SU-DHL-6 (cell line): ENCODE measurements around the gene ABCB11.

Source experiments
- H2AFZ ChIP-seq: fragments of 200-600 bp; sonication (generic); 2 replicates; pipeline ENCODE4 v1.6.1; 2014; ENCODE audit warnings: low read depth, mild to moderate bottlenecking, moderate library complexity, mixed read lengths, antibody characterized with exemption, low read length; ENCODE audit not compliant: severe bottlenecking
- H3F3A ChIP-seq: fragments of 200-600 bp; shearing (Covaris generic); 2 replicates; pipeline ENCODE4 v1.6.0; 2016; ENCODE audit warnings: antibody characterized with exemption, mild to moderate bottlenecking; ENCODE audit not compliant: insufficient read depth
- H3K27ac ChIP-seq: fragments of 200-600 bp; sonication (generic); 2 replicates; pipeline ENCODE4 v1.5.1; 2016; ENCODE audit warnings: low read depth, mild to moderate bottlenecking, low read length, moderate library complexity, mixed read lengths
- H3K27me3 ChIP-seq: fragments of 200-600 bp; sonication (generic), shearing (Covaris generic); 2 replicates; pipeline ENCODE4 v1.6.0; 2014; ENCODE audit warnings: mild to moderate bottlenecking, low read length
- H3K36me3 ChIP-seq: fragments of 200-600 bp; sonication (generic); 2 replicates; pipeline ENCODE4 v1.6.1; 2014; ENCODE audit warnings: mild to moderate bottlenecking, low read length, mixed read lengths
- H3K4me2 ChIP-seq: fragments of 300-600, 200-600 bp; shearing (Covaris generic), sonication (generic); 2 replicates; pipeline ENCODE4 v1.6.0; 2014; ENCODE audit warnings: low read length, low read depth, mild to moderate bottlenecking; ENCODE audit not compliant: poor library complexity, severe bottlenecking
- H3K4me3 ChIP-seq: fragments of 200-600 bp; sonication (generic); 2 replicates; pipeline ENCODE4 v1.5.1; 2014; ENCODE audit warnings: antibody characterized with exemption, low read length, mild to moderate bottlenecking, mixed read lengths; ENCODE audit not compliant: insufficient read depth, poor library complexity, severe bottlenecking
- H3K79me2 ChIP-seq: fragments of 200-600 bp; sonication (generic); 2 replicates; pipeline ENCODE4 v1.6.1; 2014; ENCODE audit warnings: mild to moderate bottlenecking, low read length, moderate library complexity; ENCODE audit not compliant: insufficient read depth
- H3K9ac ChIP-seq: fragments of 200-600 bp; sonication (generic); 2 replicates; pipeline ENCODE4 v1.7.0; 2014; ENCODE audit warnings: mild to moderate bottlenecking, low read length
- H3K9me2 ChIP-seq: fragments of 200-600 bp; sonication (generic); replicated peaks from 2 replicates; pipeline ENCODE4 v1.6.1; 2014; ENCODE audit warnings: low read length; ENCODE audit not compliant: insufficient read depth
- H3K9me3 ChIP-seq: fragments of 200-600 bp; sonication (generic); 2 replicates; pipeline ENCODE4 v1.6.1; 2014; ENCODE audit warnings: low read length, mixed read lengths; ENCODE audit not compliant: insufficient read depth
- H4K20me1 ChIP-seq: fragments of 200-600 bp; sonication (generic); 2 replicates; pipeline ENCODE4 v1.6.1; 2014; ENCODE audit warnings: low read depth, mild to moderate bottlenecking, antibody characterized with exemption, low read length, moderate library complexity, mixed read lengths
- EZH2phosphoT487 ChIP-seq: fragments of 200-600 bp; sonication (generic), shearing (Covaris generic); conservative IDR thresholded peaks from 2 replicates; pipeline ENCODE4 v1.6.1; 2018; ENCODE audit warnings: mild to moderate bottlenecking, antibody characterized with exemption, low read length, moderate library complexity, mixed read lengths
- TF ChIP-seq, protein P1 (sequence below): fragments of 200-600 bp; sonication (generic); IDR thresholded peaks from one replicate; pipeline ENCODE4 v1.5.1; 2017; ENCODE audit warnings: antibody characterized with exemption, mild to moderate bottlenecking, low read length, moderate library complexity; ENCODE audit not compliant: insufficient read depth, poor library complexity, severe bottlenecking

The ABCB11 gene

DNA sequence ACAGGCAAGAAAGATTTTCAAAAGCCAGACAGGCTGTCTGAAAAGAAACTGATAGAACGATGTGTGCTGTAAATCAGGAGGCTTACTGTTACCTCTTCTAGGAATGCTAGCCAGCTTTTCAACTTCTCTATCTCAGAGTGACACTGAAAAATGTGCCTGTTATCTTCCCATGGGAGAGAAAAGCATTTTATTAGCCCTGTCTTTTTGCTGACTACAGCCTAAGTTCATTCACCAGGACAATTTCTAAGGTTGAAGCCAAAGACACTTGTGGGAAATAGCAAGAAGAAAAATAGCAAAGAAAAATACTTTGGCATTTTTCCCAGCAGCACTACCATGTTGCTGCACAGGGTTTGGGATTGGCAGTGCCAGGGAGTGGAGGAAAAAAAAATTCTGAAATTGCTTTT lies 34.0 kb downstream of the ABCB11 start:
- Histone ChIP-seq H3K9me2 (no peaks in the 10 kb centered on the region), H2AFZ (no peak overlapping the region), H3K79me2 (no peaks in the 10 kb centered on the region), H3K27ac (no peak overlapping the region), H3K36me3 (no peaks in the 10 kb centered on the region), H3F3A (no peaks in the 10 kb centered on the region), H3K9me3 (no peaks in the 10 kb centered on the region), H3K4me2 (no peak overlapping the region), H3K4me3 (no peak overlapping the region), H4K20me1 (no peaks in the 10 kb centered on the region), H3K9ac (no peak overlapping the region), H3K27me3 (no peaks in the 10 kb centered on the region)
- TF ChIP-seq, protein P1, sequence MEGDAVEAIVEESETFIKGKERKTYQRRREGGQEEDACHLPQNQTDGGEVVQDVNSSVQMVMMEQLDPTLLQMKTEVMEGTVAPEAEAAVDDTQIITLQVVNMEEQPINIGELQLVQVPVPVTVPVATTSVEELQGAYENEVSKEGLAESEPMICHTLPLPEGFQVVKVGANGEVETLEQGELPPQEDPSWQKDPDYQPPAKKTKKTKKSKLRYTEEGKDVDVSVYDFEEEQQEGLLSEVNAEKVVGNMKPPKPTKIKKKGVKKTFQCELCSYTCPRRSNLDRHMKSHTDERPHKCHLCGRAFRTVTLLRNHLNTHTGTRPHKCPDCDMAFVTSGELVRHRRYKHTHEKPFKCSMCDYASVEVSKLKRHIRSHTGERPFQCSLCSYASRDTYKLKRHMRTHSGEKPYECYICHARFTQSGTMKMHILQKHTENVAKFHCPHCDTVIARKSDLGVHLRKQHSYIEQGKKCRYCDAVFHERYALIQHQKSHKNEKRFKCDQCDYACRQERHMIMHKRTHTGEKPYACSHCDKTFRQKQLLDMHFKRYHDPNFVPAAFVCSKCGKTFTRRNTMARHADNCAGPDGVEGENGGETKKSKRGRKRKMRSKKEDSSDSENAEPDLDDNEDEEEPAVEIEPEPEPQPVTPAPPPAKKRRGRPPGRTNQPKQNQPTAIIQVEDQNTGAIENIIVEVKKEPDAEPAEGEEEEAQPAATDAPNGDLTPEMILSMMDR = no peak
- TF ChIP-seq EZH2phosphoT487 = no peak

DNA sequence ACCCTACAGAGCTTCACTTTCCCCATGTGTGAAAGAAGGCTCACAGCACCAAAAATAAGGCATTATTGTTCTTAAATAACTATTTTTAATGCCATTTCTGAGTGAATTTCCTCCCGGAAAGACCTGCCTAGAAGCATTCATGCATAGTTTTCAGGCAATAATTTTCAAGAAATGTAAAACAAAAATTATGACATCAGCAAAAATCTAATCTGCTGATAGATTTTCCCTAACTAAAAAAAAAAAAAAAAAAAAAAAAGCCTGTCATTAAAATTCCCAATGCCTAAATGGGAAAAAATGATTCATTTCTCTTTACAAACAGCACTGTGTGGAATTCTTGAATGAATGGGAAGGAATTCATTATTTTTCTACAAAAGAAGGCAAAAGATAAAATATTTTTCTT lies 35.4 kb downstream of the ABCB11 start:
- Histone ChIP-seq H3K4me2 (no peak overlapping the region), H3K4me3 (no peak overlapping the region), H3K9ac (no peak overlapping the region), H3K79me2 (no peaks in the 10 kb centered on the region), H4K20me1 (no peaks in the 10 kb centered on the region), H2AFZ (no peak overlapping the region), H3K27me3 (no peaks in the 10 kb centered on the region), H3F3A (no peaks in the 10 kb centered on the region), H3K9me2 (no peaks in the 10 kb centered on the region), H3K9me3 (no peaks in the 10 kb centered on the region), H3K36me3 (no peaks in the 10 kb centered on the region), H3K27ac (no peak overlapping the region)
- no peak for TF ChIP-seq EZH2phosphoT487
- TF ChIP-seq, protein P1 = no peak

DNA sequence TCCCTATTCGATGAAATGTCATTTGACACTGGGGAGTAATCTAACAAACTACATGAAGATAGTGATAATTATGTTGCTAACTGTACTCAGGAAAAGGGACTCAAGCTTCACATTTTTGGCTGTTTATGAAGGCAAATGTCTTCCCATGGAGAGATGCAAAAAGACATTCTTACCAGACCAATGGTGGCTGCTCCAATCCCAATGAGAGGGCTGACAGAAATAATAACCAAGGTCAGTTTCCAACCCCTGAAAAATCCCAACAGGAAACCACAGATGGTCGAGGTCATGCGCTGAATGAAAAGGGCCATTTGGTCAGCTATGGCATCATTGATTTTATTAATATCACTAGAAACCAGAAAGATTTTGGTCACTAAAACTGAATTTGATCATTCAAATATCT lies 37.6 kb downstream of the ABCB11 start:
- H3K4me2 ChIP-seq = no peak overlapping the region
- no peaks in the 10 kb centered on the region for H3K36me3 ChIP-seq
- H3K79me2 ChIP-seq = no peaks in the 10 kb centered on the region
- TF ChIP-seq EZH2phosphoT487 = no peak
- TF ChIP-seq, protein P1 = no peak
- no peaks in the 10 kb centered on the region for H3K9me2 ChIP-seq
- H4K20me1 ChIP-seq = no peaks in the 10 kb centered on the region
- no peak overlapping the region for H2AFZ ChIP-seq
- H3K27me3 ChIP-seq = no peaks in the 10 kb centered on the region
- H3K4me3 ChIP-seq = no peak overlapping the region
- no peaks in the 10 kb centered on the region for H3F3A ChIP-seq
- H3K9me3 ChIP-seq = no peaks in the 10 kb centered on the region
- H3K27ac ChIP-seq = no peak overlapping the region
- no peak overlapping the region for H3K9ac ChIP-seq
